Midbrain (tissue), 1 donor: Measurements from ENCODE around the gene NIPAL4.
A peak's percentile ranks its signal among the peaks of the same experiment; 100 is the strongest.
"Not testable (repeated sequence)": the region's sequence is repeated elsewhere in the genome, so short reads cannot be mapped to it uniquely, and the experiment has no call there.

Source experiments
- DNase-seq: peaks from one replicate; lab custom pipeline; 2025; lab: John Stamatoyannopoulos, UW

The NIPAL4 gene

DNA sequence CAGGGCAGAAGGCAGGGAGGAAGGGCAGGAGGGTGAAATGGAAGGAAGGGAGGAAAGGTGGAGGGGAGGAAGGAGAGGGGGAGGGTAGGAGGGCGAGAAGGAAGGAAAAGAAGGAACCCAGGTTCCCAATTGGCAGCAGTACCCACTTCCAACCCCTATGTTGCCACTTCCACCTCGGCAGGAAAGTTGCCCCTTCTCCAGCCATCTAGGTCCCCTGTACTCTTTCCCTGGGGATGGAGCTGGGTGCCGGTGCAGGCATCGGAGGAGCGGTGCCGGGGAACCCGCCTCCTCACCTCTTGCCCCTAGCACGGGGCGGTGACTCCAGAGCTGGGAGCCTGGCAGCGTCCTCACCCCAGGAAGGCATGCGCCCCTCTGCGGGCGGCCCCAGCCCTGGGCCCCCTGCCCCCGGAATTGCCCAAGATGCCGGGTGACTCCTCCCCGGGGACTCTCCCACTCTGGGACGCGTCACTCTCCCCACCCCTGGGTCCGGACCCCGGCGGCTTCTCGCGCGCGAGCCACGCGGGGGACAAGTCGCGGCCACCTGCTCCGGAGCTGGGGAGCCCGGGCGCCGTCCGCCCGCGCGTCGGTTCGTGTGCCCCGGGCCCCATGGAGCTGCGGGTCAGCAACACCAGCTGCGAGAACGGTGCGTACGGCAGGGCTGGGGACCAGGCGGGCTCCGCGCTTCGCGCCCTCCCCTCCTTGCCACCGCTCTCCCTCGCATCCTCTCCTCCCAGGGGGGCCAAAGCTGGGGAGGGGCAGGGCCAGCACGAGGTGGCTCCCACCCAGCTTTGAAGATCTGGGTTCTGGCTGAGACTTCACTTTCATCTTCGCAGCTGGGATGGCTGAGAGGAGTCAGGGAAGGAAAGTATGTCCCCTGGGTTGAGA lies at the start of gene NIPAL4:
TSS of gene NIPAL4 (plus strand) at position 499 of the 885 bp plus-strand sequence. CDS start at position 607, 108 bp downstream.
- DNase-seq = peak; percentile 26

DNA sequence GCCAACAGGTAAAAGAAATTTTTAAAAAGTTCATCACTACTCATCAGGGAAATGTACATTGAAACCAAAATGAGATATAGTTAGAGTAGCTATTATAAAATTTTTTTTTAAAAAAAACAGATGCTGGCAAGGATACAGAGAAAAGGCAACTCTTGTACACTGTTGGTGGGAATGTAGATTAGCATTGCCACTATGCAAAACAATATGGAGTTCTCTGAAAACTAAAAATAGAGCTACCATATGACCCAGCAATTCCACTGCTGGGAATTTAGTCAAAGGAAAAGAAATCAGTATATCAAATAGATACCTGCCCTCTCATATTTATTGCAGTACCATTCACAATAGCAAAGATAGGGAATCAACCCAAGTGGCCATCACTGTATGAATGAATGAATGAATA lies 44.2 kb upstream of the NIPAL4 start:
- DNase-seq = no peak

GRCh38 chr5:157419521-157419920 lies 40.5 kb upstream of the NIPAL4 start:
- DNase-seq = not testable (repeated sequence)

DNA sequence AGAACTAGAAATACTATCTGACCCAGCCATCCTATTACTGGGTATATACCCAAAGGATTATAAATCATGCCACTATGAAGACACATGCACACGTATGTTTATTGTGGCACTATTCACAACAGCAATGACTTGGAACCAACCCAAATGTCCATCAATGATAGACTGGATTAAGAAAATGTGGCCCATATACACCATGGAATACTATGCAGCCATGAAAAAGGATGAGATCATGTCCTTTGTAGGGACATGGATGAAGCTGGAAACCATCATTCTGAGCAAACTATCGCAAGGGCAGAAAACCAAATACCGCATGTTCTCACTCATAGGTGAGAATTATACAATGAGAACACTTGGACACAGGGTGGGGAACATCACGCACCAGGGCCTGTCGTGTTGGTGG lies 30.1 kb upstream of the NIPAL4 start:
- not testable (repeated sequence) for DNase-seq

DNA sequence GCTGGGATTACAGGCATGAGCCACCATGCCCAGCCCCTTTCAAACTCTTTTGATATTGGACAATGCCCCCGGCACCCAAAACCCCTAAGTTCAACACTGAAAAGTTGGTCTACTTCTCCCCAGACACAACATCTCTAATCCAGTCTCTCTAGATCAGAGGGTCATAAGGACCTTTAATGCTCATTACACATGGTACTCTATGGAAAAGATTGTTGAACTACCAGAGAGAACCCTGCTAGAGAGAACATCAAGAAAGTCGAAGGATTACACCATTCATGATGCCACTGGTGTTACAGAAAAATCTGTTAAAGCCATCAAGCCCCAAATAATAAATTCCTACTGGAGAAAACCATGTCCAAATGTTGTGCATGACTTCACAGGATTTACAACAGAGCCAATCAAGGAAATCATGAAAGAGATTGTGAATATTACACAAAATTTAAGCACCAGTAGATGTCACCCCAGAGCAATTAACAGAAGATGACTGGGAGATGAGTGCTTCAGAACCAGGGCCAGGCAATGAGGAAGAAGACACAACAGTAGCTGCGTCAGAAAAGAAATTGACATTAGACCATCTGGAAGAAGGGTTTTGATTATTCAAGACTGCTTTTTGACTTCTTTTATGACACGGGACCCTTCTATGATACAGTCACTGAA lies 28.3 kb upstream of the NIPAL4 start:
- peak; percentile 82 for DNase-seq

GRCh38 chr5:157434096-157434495 lies 25.9 kb upstream of the NIPAL4 start:
- no peak for DNase-seq

- no peak for DNase-seq
Observed at GRCh38 chr5:157443041-157443549, 16.9 kb upstream of the NIPAL4 start.

GRCh38 chr5:157444224-157444623 lies 15.8 kb upstream of the NIPAL4 start:
- no peak for DNase-seq

DNA sequence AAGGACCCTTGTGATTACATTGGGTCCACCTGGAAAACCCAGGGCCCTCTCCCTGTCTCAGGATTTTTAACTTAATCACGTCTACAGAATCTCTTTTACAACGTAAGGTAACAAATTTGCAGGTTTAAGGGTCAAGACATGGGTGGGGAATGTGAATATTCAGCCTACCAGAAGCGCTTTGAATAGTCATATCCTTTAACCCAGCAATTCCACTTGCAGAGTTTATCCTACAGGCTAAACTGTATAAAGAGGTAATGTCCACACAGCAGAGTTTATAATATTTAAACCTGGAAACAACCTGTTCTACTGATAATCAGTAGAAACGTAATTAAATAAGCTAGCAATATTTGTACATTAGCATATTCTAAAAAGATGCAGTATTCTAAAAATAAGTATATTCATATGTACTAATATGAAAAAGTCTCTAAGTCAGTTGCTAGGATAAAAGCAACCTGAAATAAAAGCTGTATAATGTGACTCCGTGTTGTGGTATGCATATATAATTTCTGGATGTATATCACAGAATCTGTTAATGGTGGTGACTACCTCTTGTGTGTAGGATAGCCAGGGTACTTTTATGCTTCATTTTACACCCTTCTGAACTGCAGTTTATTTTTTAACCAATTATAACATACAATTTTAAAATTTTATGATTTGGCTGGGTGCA lies 14.1 kb upstream of the NIPAL4 start:
- DNase-seq = no peak

GRCh38 chr5:157446412-157446935 lies 13.5 kb upstream of the NIPAL4 start:
- no peak for DNase-seq

GRCh38 chr5:157447201-157447637 lies 12.8 kb upstream of the NIPAL4 start:
- no peak for DNase-seq

- DNase-seq = peak; percentile 50
Observed at GRCh38 chr5:157449011-157449723, 10.8 kb upstream of the NIPAL4 start.

GRCh38 chr5:157450024-157450423 lies 10.0 kb upstream of the NIPAL4 start:
- DNase-seq = no peak

DNA sequence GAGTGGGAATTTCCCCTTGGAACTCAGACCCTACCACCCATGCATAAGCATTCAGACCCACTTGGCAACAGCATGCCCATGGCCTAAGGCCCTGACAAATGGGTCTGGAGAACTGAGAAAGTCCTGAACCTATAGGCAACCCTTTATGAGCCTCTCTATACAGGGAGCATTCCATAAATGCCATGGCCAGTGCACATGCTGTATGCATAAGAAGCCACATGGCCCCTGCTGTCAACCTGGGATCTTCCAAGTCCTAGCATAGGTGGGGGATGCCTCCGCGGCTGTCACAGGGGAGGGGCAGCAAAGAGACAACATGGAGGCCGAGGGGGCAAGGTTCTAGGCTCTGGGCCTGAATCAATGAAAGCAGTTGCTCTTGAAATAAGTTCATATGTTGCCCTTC lies 8.2 kb upstream of the NIPAL4 start:
- DNase-seq = no peak

- DNase-seq = no peak
Observed at GRCh38 chr5:157454273-157454672, 5.7 kb upstream of the NIPAL4 start.

DNA sequence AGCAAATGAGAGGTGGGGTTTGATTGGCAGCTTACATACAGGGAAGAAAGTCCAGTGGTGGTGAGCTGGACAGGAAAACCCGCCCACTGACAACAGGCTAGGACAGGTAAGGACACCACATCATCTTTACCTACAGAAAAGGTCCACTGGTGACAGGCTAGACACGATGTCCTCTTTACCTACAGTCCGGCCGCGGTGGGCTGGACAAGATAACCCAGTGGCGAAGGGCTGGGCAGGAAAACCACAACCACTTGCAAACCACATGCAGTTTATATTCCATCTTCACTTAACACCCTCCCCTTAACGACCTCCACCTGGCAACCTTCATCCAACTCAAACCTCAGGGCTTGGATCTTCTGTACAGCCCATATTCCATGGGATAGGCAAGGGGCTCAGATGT lies 5.0 kb upstream of the NIPAL4 start:
- no peak for DNase-seq

- peak; percentile 93 for DNase-seq
Observed at GRCh38 chr5:157456301-157456700, 3.7 kb upstream of the NIPAL4 start.

- DNase-seq = no peak
Observed at GRCh38 chr5:157457391-157457790, 2.6 kb upstream of the NIPAL4 start.

DNA sequence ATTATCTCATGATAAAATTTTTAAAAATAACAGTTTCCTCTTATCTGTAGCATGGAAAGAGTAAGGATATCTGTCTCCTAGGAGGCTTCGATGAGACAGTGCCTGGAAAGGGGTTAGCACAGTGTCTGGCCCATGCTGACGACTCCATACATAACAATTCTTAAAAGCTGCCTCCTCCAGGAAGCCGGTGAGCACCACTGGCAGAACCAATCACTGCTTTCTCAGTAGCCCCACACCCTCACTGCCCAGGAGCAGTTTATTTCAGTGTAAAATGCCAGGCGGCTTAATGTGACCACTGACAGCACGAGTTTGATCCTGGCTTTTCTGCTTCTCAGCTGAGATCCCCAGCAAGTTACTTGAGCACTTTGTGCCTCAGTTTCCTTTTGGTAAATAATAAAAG lies 1.2 kb upstream of the NIPAL4 start:
- DNase-seq = no peak

DNA sequence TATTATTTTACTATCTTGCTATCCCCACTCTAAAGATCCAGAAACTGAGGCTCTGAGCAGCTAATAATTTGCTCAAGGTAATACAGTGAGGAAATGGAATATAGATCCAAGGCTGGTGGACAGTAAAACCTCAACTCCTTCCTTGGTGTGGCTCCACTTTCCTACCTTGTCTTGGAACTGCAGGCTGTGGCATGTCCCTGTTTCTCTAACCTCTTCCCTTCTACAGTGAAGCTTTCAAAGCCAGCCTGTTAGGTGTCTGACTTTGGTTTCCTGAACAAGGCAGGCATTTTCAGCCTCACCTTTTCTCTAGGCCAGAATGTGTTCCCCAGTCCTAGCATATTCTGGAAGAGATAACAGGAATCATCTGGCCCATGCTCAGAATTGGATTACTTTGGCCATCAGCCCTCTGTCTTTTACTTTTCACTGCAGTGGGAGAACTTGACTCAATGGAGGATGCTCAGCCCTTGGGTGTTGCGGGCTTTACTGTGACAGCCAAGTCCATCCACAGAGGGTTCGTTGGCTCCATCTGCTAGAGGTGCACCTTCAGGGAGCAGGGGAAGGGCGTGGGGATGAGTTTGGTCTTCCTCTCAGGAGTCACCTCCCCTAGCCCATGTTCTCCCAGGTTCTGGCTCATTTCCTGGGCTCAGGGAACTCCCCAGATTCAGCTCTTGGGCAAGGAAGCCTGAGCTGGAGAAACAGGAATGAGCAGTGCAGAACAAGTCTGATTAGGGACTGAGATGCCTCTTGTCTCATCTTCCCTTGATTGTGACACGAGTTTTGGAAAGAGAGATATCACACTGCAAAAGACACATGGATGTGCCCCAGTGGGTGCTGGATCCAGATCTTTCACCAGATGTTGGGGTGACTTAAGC lies 1.1 kb downstream of the NIPAL4 start:
- no peak for DNase-seq

- no peak for DNase-seq
Observed at GRCh38 chr5:157463081-157463480, 3.1 kb downstream of the NIPAL4 start.
